ENCODE measurements around the gene DCC. TPM values are rescaled to one million over a fixed set of nuclear protein-coding genes. Genes with fewer than 3 reads are reported as not detected.

DCC gene
- total RNA-seq, 4 donors from 2014 or later, result 0.16 TPM; not detected in 3

- H3K27ac ChIP-seq, result no peak overlapping the region
- DNase-seq (ENCODE audit: low spot score in 2 of 2), result no peak
- 78% methylated on average over 3 of the region's 3 CpGs for WGBS
These were observed 562.2 kb downstream of the DCC start for GRCh38 chr18:52902188-52902587.

GRCh38 chr18:52903857-52904256 lies 563.9 kb downstream of the DCC start:
- DNase-seq (ENCODE audit: low spot score in 2 of 2), result no peak
- no peak overlapping the region for H3K4me3 ChIP-seq
- H3K27me3 ChIP-seq, result no peaks in the 10 kb centered on the region
- no peaks in the 10 kb centered on the region for H3K36me3 ChIP-seq
- H3K9me3 ChIP-seq, result no peaks in the 10 kb centered on the region
- TF ChIP-seq CTCF (IDR thresholded peaks at IDR 0.05) (peak in 1 of 2 donors; percentile 22), EP300 (IDR thresholded peaks at IDR 0.05) (no peak), POLR2A (IDR thresholded peaks at IDR 0.05) (no peak), POLR2AphosphoS5 (IDR thresholded peaks at IDR 0.05) (no peak)
- WGBS, result 20% methylated on average over 3 of the region's 3 CpGs
- H3K4me1 ChIP-seq, result no peaks in the 10 kb centered on the region
- H3K27ac ChIP-seq, result no peak overlapping the region

More at GRCh38 chr18:52902188-52902587, 562.2 kb downstream of the DCC start:
- Histone ChIP-seq H3K36me3 (no peaks in the 10 kb centered on the region), H3K27me3 (no peaks in the 10 kb centered on the region), H3K4me1 (no peaks in the 10 kb centered on the region), H3K4me3 (no peak overlapping the region), H3K9me3 (no peaks in the 10 kb centered on the region)
- TF ChIP-seq POLR2AphosphoS5 (IDR thresholded peaks at IDR 0.05) (no peak), EP300 (IDR thresholded peaks at IDR 0.05) (no peak), POLR2A (IDR thresholded peaks at IDR 0.05) (no peak), CTCF (IDR thresholded peaks at IDR 0.05) (no peak)

- DNase-seq (ENCODE audit: low spot score in 2 of 2), result no peak
- H3K36me3 ChIP-seq, result no peaks in the 10 kb centered on the region
- TF ChIP-seq CTCF (IDR thresholded peaks at IDR 0.05) (no peak), POLR2A (IDR thresholded peaks at IDR 0.05) (no peak), EP300 (IDR thresholded peaks at IDR 0.05) (no peak), POLR2AphosphoS5 (IDR thresholded peaks at IDR 0.05) (no peak)
- H3K4me1 ChIP-seq, result no peaks in the 10 kb centered on the region
- no peaks in the 10 kb centered on the region for H3K27me3 ChIP-seq
- WGBS, result 88% methylated on average over 9 of the region's 9 CpGs
- H3K9me3 ChIP-seq, result no peaks in the 10 kb centered on the region
- no peak overlapping the region for H3K27ac ChIP-seq
- peak overlapping the region; percentile 5 for H3K4me3 ChIP-seq
These were observed 567.7 kb downstream of the DCC start for GRCh38 chr18:52907543-52908308.

- no peak for DNase-seq (ENCODE audit: low spot score in 2 of 2)
- Histone ChIP-seq H3K4me1 (no peaks in the 10 kb centered on the region), H3K36me3 (no peaks in the 10 kb centered on the region), H3K27me3 (no peaks in the 10 kb centered on the region), H3K9me3 (no peaks in the 10 kb centered on the region), H3K4me3 (no peak overlapping the region), H3K27ac (no peak overlapping the region)
- WGBS, result 62% methylated on average over 3 of the region's 3 CpGs
- TF ChIP-seq CTCF (IDR thresholded peaks at IDR 0.05), result no peak
- no peak for TF ChIP-seq EP300 (IDR thresholded peaks at IDR 0.05)
- TF ChIP-seq POLR2AphosphoS5 (IDR thresholded peaks at IDR 0.05), result no peak
These were observed 574.2 kb downstream of the DCC start for GRCh38 chr18:52914148-52914547.

GRCh38 chr18:52920665-52921064 lies 580.7 kb downstream of the DCC start:
- TF ChIP-seq CTCF (IDR thresholded peaks at IDR 0.05), result no peak
- no peak for TF ChIP-seq EP300 (IDR thresholded peaks at IDR 0.05)
- TF ChIP-seq POLR2AphosphoS5 (IDR thresholded peaks at IDR 0.05), result no peak
- TF ChIP-seq POLR2A (IDR thresholded peaks at IDR 0.05), result no peak
- Histone ChIP-seq H3K4me1 (no peaks in the 10 kb centered on the region), H3K9me3 (no peaks in the 10 kb centered on the region), H3K27ac (no peak overlapping the region), H3K4me3 (no peak overlapping the region), H3K36me3 (no peaks in the 10 kb centered on the region), H3K27me3 (no peaks in the 10 kb centered on the region)
- WGBS, result 95% methylated on average over 1 of the region's 1 CpG
- DNase-seq (ENCODE audit: low spot score in 2 of 2), result no peak
